HepG2 (cell line): ENCODE measurements around the gene ARL3. TPM values are rescaled to one million over a fixed set of nuclear protein-coding genes. Genes with fewer than 3 reads are reported as not detected.

Experiments used
- ATRX ChIP-seq: sonication (generic); formaldehyde crosslinking; IDR thresholded peaks from 2 replicates; pipeline ENCODE4 v1.4.0; 2020; ENCODE audit warnings: missing genetic modification reagents, borderline replicate concordance
- ELF1 ChIP-seq: sonication (generic); formaldehyde crosslinking; IDR thresholded peaks from 2 replicates; pipeline ENCODE4 v1.4.0; 2020; ENCODE audit warnings: missing genetic modification reagents
- ESRRA ChIP-seq: sonication (generic); formaldehyde crosslinking; IDR thresholded peaks from 2 replicates; pipeline ENCODE4 v1.5.1; 2020; ENCODE audit warnings: mild to moderate bottlenecking, low read depth, missing genetic modification reagents
- FOXO4 ChIP-seq: sonication (generic); formaldehyde crosslinking; conservative IDR thresholded peaks from 2 replicates; pipeline ENCODE4 v1.8.1; 2023; ENCODE audit warnings: missing genetic modification reagents
- IKZF5 ChIP-seq: IDR thresholded peaks from 2 replicates; pipeline ENCODE4 v1.6.1; 2018; ENCODE audit warnings: missing genetic modification reagents, mild to moderate bottlenecking, missing compliant biosample characterization
- KLF11 ChIP-seq: IDR thresholded peaks from 2 replicates; pipeline ENCODE4 v1.6.1; 2016; ENCODE audit warnings: missing compliant biosample characterization
- MED1 ChIP-seq: sonication (generic); formaldehyde crosslinking; IDR thresholded peaks from 2 replicates; pipeline ENCODE4 v1.4.0; 2020; ENCODE audit warnings: missing genetic modification reagents
- NPAS2 ChIP-seq: sonication (generic); formaldehyde crosslinking; IDR thresholded peaks from 2 replicates; pipeline ENCODE4 v1.8.0; 2022; ENCODE audit warnings: mild to moderate bottlenecking, missing genetic modification reagents, borderline replicate concordance
- PRMT3 ChIP-seq: sonication (generic); formaldehyde crosslinking; IDR thresholded peaks from 2 replicates; pipeline ENCODE4 v1.8.1; 2022; ENCODE audit warnings: low read depth, mild to moderate bottlenecking, moderate library complexity, missing genetic modification reagents, borderline replicate concordance
- SIN3A ChIP-seq: IDR thresholded peaks from 2 replicates; pipeline ENCODE4 v1.6.1; 2011; ENCODE audit warnings: low read depth, mild to moderate bottlenecking, control low read depth, low read length, borderline replicate concordance
- SMC3 ChIP-seq: IDR thresholded peaks from 2 replicates; pipeline ENCODE4 v1.6.1; 2011; ENCODE audit warnings: low read length, improper control_type of control experiment
- TARDBP ChIP-seq: sonication (generic); formaldehyde crosslinking; IDR thresholded peaks from 2 replicates; pipeline ENCODE4 v1.8.0; 2022; ENCODE audit warnings: mild to moderate bottlenecking, missing genetic modification reagents
- ZBED4 ChIP-seq: sonication (generic); formaldehyde crosslinking; IDR thresholded peaks from 2 replicates; pipeline ENCODE4 v1.4.0; 2020; ENCODE audit warnings: missing genetic modification reagents, borderline replicate concordance
- ZBTB1 ChIP-seq: sonication (generic); formaldehyde crosslinking; IDR thresholded peaks from 2 replicates; pipeline ENCODE4 v1.4.0; 2020; ENCODE audit warnings: missing genetic modification reagents, borderline replicate concordance
- ZBTB2 ChIP-seq: sonication (generic); formaldehyde crosslinking; IDR thresholded peaks from 2 replicates; pipeline ENCODE4 v1.8.0; 2022; ENCODE audit warnings: low read depth, missing genetic modification reagents
- ZBTB38 ChIP-seq: sonication (generic); formaldehyde crosslinking; IDR thresholded peaks from 2 replicates; pipeline ENCODE4 v1.5.1; 2020; ENCODE audit warnings: mild to moderate bottlenecking, missing genetic modification reagents
- ZNF564 ChIP-seq: sonication (generic); formaldehyde crosslinking; IDR thresholded peaks from 2 replicates; pipeline ENCODE4 v1.8.1; 2023; ENCODE audit warnings: mild to moderate bottlenecking, missing genetic modification reagents
- ZNF570 ChIP-seq: sonication (generic); formaldehyde crosslinking; IDR thresholded peaks from 2 replicates; pipeline ENCODE4 v1.4.0; 2020; ENCODE audit warnings: mild to moderate bottlenecking, missing genetic modification reagents, borderline replicate concordance
- ZNF670 ChIP-seq: sonication (generic); formaldehyde crosslinking; IDR thresholded peaks from 2 replicates; pipeline ENCODE4 v1.8.0; 2022; ENCODE audit warnings: mild to moderate bottlenecking, missing genetic modification reagents, borderline replicate concordance
- polyA plus RNA-seq, 8 experiments: library from polyadenylated mRNA; depleted of rRNA in 3 of 8; stranded (reverse) in 7 of 8; unstranded in 1 of 8; fragments of >200 nt; fragmentation: Illumina TruSeq in 4 of 8; extraction: Trizol in 4 of 8; gene quantifications; 2 replicates each; pipeline versions ENCODE4 v1.2.1 to v1.2.3, GENCODE V29; 2011 to 2016; ENCODE audit warnings: low read depth in 4 of 8, missing spikeins in 1 of 8, mixed read lengths in 1 of 8; ENCODE audit not compliant: insufficient read depth in 1 of 8
- total RNA-seq, 5 experiments: library from RNA; depleted of rRNA; stranded (reverse); fragments of >200 nt; fragmentation: Illumina TruSeq; extraction: Trizol; gene quantifications; 2 replicates each; pipeline ENCODE4 v1.2.3, GENCODE V29; 2016; ENCODE audit warnings: low read depth in 1 of 5

The ARL3 gene
- total and polyA plus RNA-seq, 2 of the 13 experiments (the other 11 are each of a cell fraction or from before 2014, with no cell fraction given) = 5.2 to 6.6 TPM

GRCh38 chr10:102743588-102744373 is 29.6 kb upstream of the ARL3 start, which contains the start of gene WBP1L (continued):
- TF ChIP-seq ESRRA (CRISPR knock-in tag) (no peak), ZBTB2 (CRISPR knock-in tag) (0 out of 2 replicates have a peak, but pooled peaks have one; percentile 35), ZBTB38 (CRISPR knock-in tag) (peak; percentile 31; the same call in 1 of the 2 replicates), NPAS2 (no peak), FOXO4 (CRISPR knock-in tag) (peak; percentile 91; the same call in 1 of the 2 replicates), TARDBP (CRISPR knock-in tag) (peak; percentile 55; the same call in 1 of the 2 replicates), MED1 (peak; percentile 35; the same call in 1 of the 2 replicates), ELF1 (CRISPR knock-in tag) (peak; percentile 100), SIN3A (peak; percentile 59; the same call in 1 of the 2 replicates), ZNF670 (peak; percentile 53; the same call in 1 of the 2 replicates), ZNF570 (no peak), ZBED4 (CRISPR knock-in tag) (no peak; the same call in 1 of the 2 replicates), SMC3 (no peak), ATRX (CRISPR knock-in tag) (no peak), ZBTB1 (CRISPR knock-in tag) (no peak), IKZF5 (CRISPR knock-in tag) (peak; percentile 62), PRMT3 (CRISPR knock-in tag) (no peak), KLF11 (CRISPR knock-in tag) (0 out of 2 replicates have a peak, but pooled peaks have one; percentile 66), ZNF564 (CRISPR knock-in tag) (no peak)
